Loucy (cell line): ENCODE measurements around the gene ADCY2.

ENCODE experiments used
- H2AFZ ChIP-seq: fragments of 200-600 bp; sonication (generic); 2 replicates; pipeline ENCODE4 v1.6.0; 2016; ENCODE audit warnings: antibody characterized with exemption, mild to moderate bottlenecking, low read length, moderate library complexity
- H3F3A ChIP-seq: fragments of 200-600 bp; 2 replicates; pipeline ENCODE4 v1.6.0; 2016; ENCODE audit warnings: antibody characterized with exemption, low read depth, mild to moderate bottlenecking
- H3K27me3 ChIP-seq: fragments of 200-600 bp; sonication (generic); 2 replicates; pipeline ENCODE4 v1.6.1; 2014; ENCODE audit warnings: low read length, mild to moderate bottlenecking; ENCODE audit not compliant: insufficient read depth, poor library complexity, severe bottlenecking
- H3K36me3 ChIP-seq: fragments of 200-600 bp; sonication (generic); 2 replicates; pipeline ENCODE4 v1.6.1; 2016; ENCODE audit warnings: low read length; ENCODE audit not compliant: insufficient read depth
- H3K4me1 ChIP-seq: fragments of 200-600 bp; sonication (generic); 2 replicates; pipeline ENCODE4 v1.5.1; 2014; ENCODE audit warnings: low read length, mild to moderate bottlenecking; ENCODE audit not compliant: insufficient read depth, poor library complexity, severe bottlenecking
- H3K4me2 ChIP-seq: fragments of 200-600 bp; sonication (generic); 2 replicates; pipeline ENCODE4 v1.6.0; 2014; ENCODE audit warnings: antibody characterized with exemption, low read length, low read depth, mild to moderate bottlenecking; ENCODE audit not compliant: poor library complexity, severe bottlenecking
- H3K4me3 ChIP-seq: fragments of 200-600 bp; sonication (generic); 2 replicates; pipeline ENCODE4 v1.5.1; 2014; ENCODE audit warnings: low read length, mild to moderate bottlenecking, mixed read lengths; ENCODE audit not compliant: poor library complexity, severe bottlenecking
- H3K79me2 ChIP-seq: fragments of 200-600 bp; sonication (generic); 2 replicates; pipeline ENCODE4 v1.6.1; 2014; ENCODE audit warnings: low read length; ENCODE audit not compliant: insufficient read depth
- H3K9ac ChIP-seq: fragments of 200-600 bp; sonication (generic); 2 replicates; pipeline ENCODE4 v1.6.0; 2014; ENCODE audit warnings: mild to moderate bottlenecking, low read depth, low read length, moderate library complexity; ENCODE audit not compliant: poor library complexity, severe bottlenecking
- H3K9me2 ChIP-seq: fragments of 200-600 bp; sonication (generic); replicated peaks from 2 replicates; pipeline ENCODE4 v1.6.1; 2016; ENCODE audit warnings: low read depth, low read length, mixed read lengths
- H3K9me3 ChIP-seq: fragments of 200-600 bp; sonication (generic); 2 replicates; pipeline ENCODE4 v1.6.1; 2014; ENCODE audit warnings: mild to moderate bottlenecking, antibody characterized with exemption, low read length, low read depth; ENCODE audit not compliant: insufficient read depth
- H4K20me1 ChIP-seq: fragments of 200-600 bp; sonication (generic); 2 replicates; pipeline ENCODE4 v1.6.0; 2014; ENCODE audit warnings: antibody characterized with exemption, low read length, mild to moderate bottlenecking; ENCODE audit not compliant: insufficient read depth, poor library complexity, severe bottlenecking
- CTCF ChIP-seq: fragments of 200-600 bp; sonication (generic); conservative IDR thresholded peaks from 2 replicates; pipeline ENCODE4 v1.5.1; 2014; ENCODE audit warnings: mild to moderate bottlenecking, antibody characterized with exemption, low read length
- EZH2phosphoT487 ChIP-seq: fragments of 200-600 bp; IDR thresholded peaks from 2 replicates; pipeline ENCODE4 v1.6.1; 2018; ENCODE audit warnings: antibody characterized with exemption, mild to moderate bottlenecking, moderate library complexity, borderline replicate concordance

Gene ADCY2

GRCh38 chr5:7874639-7875038, 478.7 kb downstream of the ADCY2 start:
- peaks cover 65% of the 10 kb centered on the region for H3K79me2 ChIP-seq
- peaks cover 35% of the 10 kb centered on the region for H3K4me1 ChIP-seq
- H3K4me3 ChIP-seq, result no peak overlapping the region

GRCh38 chr5:7875151-7875550, 479.2 kb downstream of the ADCY2 start:
- peaks cover 65% of the 10 kb centered on the region for H3K79me2 ChIP-seq
- no peak overlapping the region for H3K4me2 ChIP-seq
- no peaks in the 10 kb centered on the region for H3F3A ChIP-seq

More at GRCh38 chr5:7874639-7875038, 478.7 kb downstream of the ADCY2 start:
- no peaks in the 10 kb centered on the region for H3K9me2 ChIP-seq
- no peak overlapping the region for H3K4me2 ChIP-seq
- TF ChIP-seq EZH2phosphoT487 (no peak), CTCF (no peak)
- no peak overlapping the region for H3K9ac ChIP-seq
- no peak overlapping the region for H2AFZ ChIP-seq
- peaks cover 42% of the 10 kb centered on the region for H4K20me1 ChIP-seq
- no peaks in the 10 kb centered on the region for H3F3A ChIP-seq
- H3K36me3 ChIP-seq, result peaks cover 42% of the 10 kb centered on the region
- H3K27me3 ChIP-seq, result no peaks in the 10 kb centered on the region
- no peaks in the 10 kb centered on the region for H3K9me3 ChIP-seq

DNA sequence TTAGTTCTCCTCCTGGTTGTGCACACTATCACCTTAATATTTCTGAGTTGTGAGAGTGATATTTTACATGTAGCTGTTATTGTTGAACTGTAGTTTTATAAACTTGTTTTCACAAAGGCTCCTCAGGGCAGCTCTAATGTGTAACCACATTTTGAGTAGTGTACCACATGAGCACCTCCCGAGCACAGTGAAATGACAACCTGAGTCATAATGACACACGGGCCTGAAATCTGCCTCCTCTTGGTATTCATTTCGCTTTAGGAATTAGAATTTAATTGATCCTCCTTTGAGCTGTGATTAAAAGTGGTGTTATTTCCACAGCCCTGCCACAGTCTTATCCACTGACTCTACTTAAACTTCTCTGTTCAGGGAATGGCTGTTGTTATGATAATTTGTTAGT, 480.9 kb downstream of the ADCY2 start:
- peaks cover 17% of the 10 kb centered on the region for H3K4me1 ChIP-seq
- no peaks in the 10 kb centered on the region for H3F3A ChIP-seq
- H3K36me3 ChIP-seq, result peaks cover 64% of the 10 kb centered on the region
- H3K4me3 ChIP-seq, result no peak overlapping the region
- H2AFZ ChIP-seq, result no peak overlapping the region
- H3K9me3 ChIP-seq, result no peaks in the 10 kb centered on the region
- TF ChIP-seq CTCF, result no peak
- no peak for TF ChIP-seq EZH2phosphoT487
- no peaks in the 10 kb centered on the region for H3K9me2 ChIP-seq
- H3K9ac ChIP-seq, result no peak overlapping the region
- no peaks in the 10 kb centered on the region for H3K27me3 ChIP-seq
- no peak overlapping the region for H3K4me2 ChIP-seq
- peaks cover 27% of the 10 kb centered on the region for H4K20me1 ChIP-seq
- peaks cover 48% of the 10 kb centered on the region for H3K79me2 ChIP-seq

More at GRCh38 chr5:7875151-7875550, 479.2 kb downstream of the ADCY2 start:
- Histone ChIP-seq H3K9me2 (no peaks in the 10 kb centered on the region), H3K4me3 (no peak overlapping the region), H3K9ac (no peak overlapping the region), H3K27me3 (no peaks in the 10 kb centered on the region), H3K9me3 (no peaks in the 10 kb centered on the region), H3K36me3 (peaks cover 47% of the 10 kb centered on the region), H3K4me1 (peaks cover 34% of the 10 kb centered on the region), H2AFZ (no peak overlapping the region), H4K20me1 (peaks cover 37% of the 10 kb centered on the region)
- TF ChIP-seq CTCF (no peak), EZH2phosphoT487 (no peak)
